Natural killer cell treated with Interleukin-12 subunit alpha and Interleukin-12 subunit beta and Interleukin-15 and Interleukin-18, amount 100 ng/mL, for 72 hours (primary cell): Measurements from ENCODE around the gene TPH2. TPM values are rescaled to one million over a fixed set of nuclear protein-coding genes. Genes with fewer than 3 reads are reported as not detected.

Experiments
- ATAC-seq, 2 donors: fragments of 150-1000 bp; cut with Tn5 transposase in 1 of 2; sonication (Bioruptor Pico), chemical (Tn5 transposase) in 1 of 2; 2 replicates each; pipeline ENCODE4 v1.10.0; 2021
- DNase-seq: peaks from one replicate; pipeline ENCODE4 v3.0.0; 2022; ENCODE audit warnings: low spot score
- H3K27ac Mint-ChIP-seq, 2 donors: 1 replicate in 1 of 2; 2 replicates in 1 of 2; pipeline ENCODE4 v1.8.0; 2022; ENCODE audit warnings: mixed read lengths in 2 of 2, mild to moderate bottlenecking in 1 of 2, moderate library complexity in 1 of 2
- H3K27me3 Mint-ChIP-seq, 2 donors: 1 replicate in 1 of 2; 2 replicates in 1 of 2; pipeline ENCODE4 v1.8.0; 2022; ENCODE audit warnings: mixed read lengths in 2 of 2
- H3K36me3 Mint-ChIP-seq: one replicate; pipeline ENCODE4 v1.8.0; 2022; ENCODE audit warnings: mixed read lengths
- H3K4me1 Mint-ChIP-seq, 2 donors: 1 replicate in 1 of 2; 2 replicates in 1 of 2; pipeline ENCODE4 v1.8.0; 2022; ENCODE audit warnings: low read depth in 2 of 2, mixed read lengths in 2 of 2, mild to moderate bottlenecking in 1 of 2
- H3K4me3 Mint-ChIP-seq: one replicate; pipeline ENCODE4 v1.8.0; 2022; ENCODE audit warnings: mixed read lengths
- H3K9me3 Mint-ChIP-seq: 2 replicates; pipeline ENCODE4 v1.8.0; 2022; ENCODE audit warnings: mixed read lengths
- total RNA-seq, 2 donors: library from RNA; stranded (reverse); gene quantifications; one replicate each; pipeline ENCODE4 v1.2.3, GENCODE V29; 2022

TPH2 gene
- total RNA-seq, 2 donors from 2014 or later: not detected

DNA sequence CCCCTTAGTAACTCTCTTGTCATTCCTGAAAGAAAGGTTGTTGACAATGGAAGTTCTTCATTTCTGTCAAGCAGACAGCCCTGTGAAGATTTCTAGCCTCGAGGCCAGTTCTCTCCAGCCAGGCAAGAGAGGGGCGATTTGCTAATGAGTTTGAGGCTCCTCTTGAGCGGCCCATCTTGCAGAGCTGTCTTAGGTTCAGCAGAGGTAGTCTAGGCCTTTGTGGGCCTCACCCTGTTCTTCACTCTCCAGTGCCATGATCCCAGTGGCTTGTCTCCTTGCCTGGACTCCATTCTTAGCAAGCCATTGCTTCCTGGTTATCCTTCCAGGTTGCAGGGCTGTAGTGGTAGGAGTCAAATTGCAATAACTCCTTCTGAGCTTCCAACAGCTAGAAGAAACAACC lies 9.7 kb downstream of the TPH2 start:
- DNase-seq (no peak), ATAC-seq (no peak)
- Mint-ChIP-seq H3K4me3 (no peak overlapping the region), H3K27me3 (peaks cover 13 to 19% of the 10 kb centered on the region in 2 donors), H3K9me3 (no peaks in the 10 kb centered on the region), H3K27ac (no peak overlapping the region), H3K36me3 (no peaks in the 10 kb centered on the region), H3K4me1 (no peaks in the 10 kb centered on the region)

DNA sequence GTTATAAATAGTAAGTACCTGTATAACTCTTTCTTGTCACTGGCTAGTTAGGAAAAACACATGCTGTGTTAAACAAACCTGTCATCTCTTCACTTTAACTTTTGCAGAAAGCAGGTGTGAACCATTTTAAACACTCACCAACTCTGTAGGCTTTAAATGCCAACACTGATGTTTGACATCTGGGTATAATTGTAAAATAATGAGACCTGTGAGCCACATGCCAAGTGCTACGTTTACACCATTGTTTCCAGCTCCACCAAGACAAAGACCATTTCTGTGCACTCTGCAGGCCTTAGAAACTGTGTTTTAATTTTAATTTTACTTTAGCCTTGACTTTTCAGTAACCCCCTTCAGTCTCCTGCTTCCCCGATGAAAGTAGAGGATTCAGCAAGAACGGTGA lies 11.0 kb downstream of the TPH2 start:
- H3K27ac Mint-ChIP-seq: no peak overlapping the region

GRCh38 chr12:71950404-71950803 lies 11.8 kb downstream of the TPH2 start:
- ATAC-seq (no peak), DNase-seq (no peak)
- no peaks in the 10 kb centered on the region for H3K36me3 Mint-ChIP-seq
- H3K27me3 Mint-ChIP-seq: peaks cover 14 to 15% of the 10 kb centered on the region in 2 donors
- H3K4me1 Mint-ChIP-seq: no peaks in the 10 kb centered on the region
- no peak overlapping the region for H3K27ac Mint-ChIP-seq
- H3K4me3 Mint-ChIP-seq: no peak overlapping the region
- no peaks in the 10 kb centered on the region for H3K9me3 Mint-ChIP-seq

More for the DNA sequence above, 11.0 kb downstream of the TPH2 start:
- no peak for ATAC-seq
- Mint-ChIP-seq H3K36me3 (no peaks in the 10 kb centered on the region), H3K4me3 (no peak overlapping the region), H3K4me1 (no peaks in the 10 kb centered on the region), H3K27me3 (peaks cover 14 to 22% of the 10 kb centered on the region in 2 donors), H3K9me3 (no peaks in the 10 kb centered on the region)
- no peak for DNase-seq

DNA sequence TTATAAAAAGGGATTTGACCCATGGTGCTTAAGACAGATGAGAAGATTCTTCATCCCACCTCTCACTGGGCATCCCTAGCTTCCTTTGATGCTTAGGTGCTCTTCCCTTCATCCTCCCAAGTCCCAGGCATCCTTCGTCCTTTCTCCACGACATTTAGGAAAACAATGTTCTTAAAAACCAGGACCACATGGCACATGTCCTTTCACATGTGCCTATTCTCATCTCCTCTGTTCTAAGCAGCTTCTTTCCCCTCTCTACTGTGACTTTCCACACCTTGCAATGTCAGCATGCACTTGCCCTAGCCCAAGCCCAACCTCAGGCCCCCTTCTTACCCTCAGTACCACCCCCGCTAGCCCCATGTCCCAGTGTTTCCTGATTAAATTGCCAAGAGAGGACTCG lies 12.2 kb downstream of the TPH2 start:
- Mint-ChIP-seq H3K9me3 (no peaks in the 10 kb centered on the region), H3K36me3 (no peaks in the 10 kb centered on the region), H3K4me3 (no peak overlapping the region), H3K27ac (no peak overlapping the region), H3K4me1 (no peaks in the 10 kb centered on the region), H3K27me3 (peaks cover 14 to 15% of the 10 kb centered on the region in 2 donors)
- ATAC-seq (no peak), DNase-seq (no peak)

DNA sequence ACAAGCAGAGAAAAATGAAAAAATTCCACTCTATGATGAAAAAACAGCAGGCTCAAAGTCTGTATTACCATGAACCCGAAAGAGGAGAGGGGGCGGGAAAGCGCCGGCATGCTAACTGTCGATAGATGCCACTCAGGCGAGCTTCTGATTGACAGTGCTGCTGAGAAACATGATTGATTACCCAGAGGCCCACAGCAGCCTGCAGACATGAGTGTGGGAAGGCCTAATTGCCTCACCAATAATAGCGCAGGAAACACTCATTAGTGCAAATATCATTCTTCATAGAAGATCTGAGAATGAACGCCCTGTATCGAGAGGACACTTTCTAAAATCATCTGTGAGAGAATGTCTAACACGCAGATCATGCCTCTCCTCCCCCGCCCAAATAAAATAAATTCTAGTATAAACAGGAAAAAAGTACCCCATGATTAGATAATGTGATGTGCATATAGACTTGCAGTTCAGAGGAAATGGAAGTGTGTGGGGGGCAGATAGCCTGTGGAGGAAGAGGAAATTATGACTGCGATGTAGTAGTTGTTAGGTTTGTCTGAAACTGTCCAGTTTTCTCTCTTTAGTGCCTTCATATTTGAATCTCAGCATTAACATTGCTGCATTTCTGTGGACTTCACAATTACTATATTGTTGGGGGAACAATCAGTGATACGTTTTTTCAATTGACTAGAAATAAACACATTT lies 15.6 kb downstream of the TPH2 start:
- no peak overlapping the region for H3K27ac Mint-ChIP-seq
- no peaks in the 10 kb centered on the region for H3K36me3 Mint-ChIP-seq
- no peak for ATAC-seq
- H3K4me1 Mint-ChIP-seq: no peaks in the 10 kb centered on the region
- no peaks in the 10 kb centered on the region for H3K9me3 Mint-ChIP-seq
- H3K4me3 Mint-ChIP-seq: no peak overlapping the region
- no peak for DNase-seq
- H3K27me3 Mint-ChIP-seq: peaks cover 15 to 18% of the 10 kb centered on the region in 2 donors

- no peaks in the 10 kb centered on the region for H3K36me3 Mint-ChIP-seq
- no peaks in the 10 kb centered on the region for H3K4me1 Mint-ChIP-seq
- peaks cover 21 to 22% of the 10 kb centered on the region in 2 donors for H3K27me3 Mint-ChIP-seq
- no peak overlapping the region for H3K4me3 Mint-ChIP-seq
- no peaks in the 10 kb centered on the region for H3K9me3 Mint-ChIP-seq
- no peak for ATAC-seq
- H3K27ac Mint-ChIP-seq: no peak overlapping the region
- no peak for DNase-seq
Measured at GRCh38 chr12:71954861-71955260, 16.2 kb downstream of the TPH2 start.

- peaks cover 19 to 25% of the 10 kb centered on the region in 2 donors for H3K27me3 Mint-ChIP-seq
- no peaks in the 10 kb centered on the region for H3K4me1 Mint-ChIP-seq
- H3K36me3 Mint-ChIP-seq: no peaks in the 10 kb centered on the region
- H3K27ac Mint-ChIP-seq: no peak overlapping the region
- no peak for ATAC-seq
- no peak overlapping the region for H3K4me3 Mint-ChIP-seq
- DNase-seq: no peak
- H3K9me3 Mint-ChIP-seq: no peaks in the 10 kb centered on the region
Measured at GRCh38 chr12:71955970-71956369, 17.3 kb downstream of the TPH2 start.

DNA sequence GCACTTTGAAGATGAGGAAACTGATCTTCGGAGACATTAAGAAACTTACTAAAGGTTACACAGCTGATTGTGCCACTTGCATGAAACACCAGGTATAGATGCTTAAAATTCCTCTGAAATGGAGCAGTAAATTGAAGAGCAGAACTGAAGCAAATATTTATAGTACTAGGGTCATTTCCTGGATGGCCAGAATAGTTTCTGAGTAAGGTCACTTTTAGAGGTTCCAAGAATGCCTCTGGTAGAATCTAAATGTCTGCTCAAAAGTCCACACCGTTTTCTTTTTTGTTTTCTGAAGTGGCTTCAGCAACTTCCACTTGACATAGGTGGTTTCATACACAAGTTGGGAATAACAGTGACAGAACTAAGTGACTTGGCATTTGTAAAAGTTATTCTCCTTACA lies 19.4 kb downstream of the TPH2 start:
- Mint-ChIP-seq H3K36me3 (no peaks in the 10 kb centered on the region), H3K4me1 (no peaks in the 10 kb centered on the region), H3K4me3 (no peak overlapping the region), H3K9me3 (no peaks in the 10 kb centered on the region), H3K27me3 (peaks cover 16 to 22% of the 10 kb centered on the region in 2 donors), H3K27ac (no peak overlapping the region)
- ATAC-seq: no peak
- no peak for DNase-seq

- ATAC-seq: no peak
- DNase-seq: no peak
- Mint-ChIP-seq H3K4me3 (no peak overlapping the region), H3K27me3 (peaks cover 16 to 18% of the 10 kb centered on the region in 2 donors), H3K36me3 (no peaks in the 10 kb centered on the region), H3K9me3 (no peaks in the 10 kb centered on the region), H3K27ac (no peak overlapping the region), H3K4me1 (no peaks in the 10 kb centered on the region)
Measured at GRCh38 chr12:71958457-71958856, 19.8 kb downstream of the TPH2 start.

- no peak overlapping the region for H3K27ac Mint-ChIP-seq
- H3K27me3 Mint-ChIP-seq: peaks cover 12% of the 10 kb centered on the region in 2 donors
- H3K9me3 Mint-ChIP-seq: no peaks in the 10 kb centered on the region
- H3K36me3 Mint-ChIP-seq: no peaks in the 10 kb centered on the region
- ATAC-seq (no peak), DNase-seq (no peak)
- H3K4me3 Mint-ChIP-seq: no peak overlapping the region
- H3K4me1 Mint-ChIP-seq: no peaks in the 10 kb centered on the region
Measured at GRCh38 chr12:71958993-71959578, 20.4 kb downstream of the TPH2 start.

- Mint-ChIP-seq H3K4me3 (no peak overlapping the region), H3K27ac (no peak overlapping the region), H3K36me3 (no peaks in the 10 kb centered on the region), H3K27me3 (peaks cover 3 to 12% of the 10 kb centered on the region in 2 donors), H3K4me1 (no peaks in the 10 kb centered on the region), H3K9me3 (no peaks in the 10 kb centered on the region)
- no peak for DNase-seq
- ATAC-seq: no peak
Measured at GRCh38 chr12:71967211-71967610, 28.6 kb downstream of the TPH2 start.

DNA sequence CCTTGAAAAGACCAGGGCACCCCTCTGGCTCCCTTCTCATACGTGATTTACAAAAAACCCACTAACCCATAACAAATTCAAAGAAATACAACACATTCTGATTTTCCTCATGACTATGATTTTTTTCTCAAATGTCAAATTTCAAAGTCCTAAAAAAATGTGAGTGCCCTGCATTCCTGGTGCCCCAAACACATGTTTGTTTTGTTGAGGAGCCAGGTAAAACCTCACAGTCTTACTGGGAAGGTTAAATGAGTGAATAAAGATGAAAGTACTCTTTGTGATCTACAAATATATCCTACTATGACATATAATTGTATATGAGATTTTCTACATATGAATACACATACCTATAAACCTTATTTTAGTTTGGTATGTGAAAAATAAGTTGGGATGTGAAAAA lies 30.7 kb downstream of the TPH2 start:
- no peak for ATAC-seq
- Mint-ChIP-seq H3K4me3 (no peak overlapping the region), H3K4me1 (no peaks in the 10 kb centered on the region), H3K27ac (no peak overlapping the region), H3K36me3 (no peaks in the 10 kb centered on the region), H3K9me3 (no peaks in the 10 kb centered on the region), H3K27me3 (peaks cover 9 to 19% of the 10 kb centered on the region in 2 donors)
- DNase-seq: no peak

DNA sequence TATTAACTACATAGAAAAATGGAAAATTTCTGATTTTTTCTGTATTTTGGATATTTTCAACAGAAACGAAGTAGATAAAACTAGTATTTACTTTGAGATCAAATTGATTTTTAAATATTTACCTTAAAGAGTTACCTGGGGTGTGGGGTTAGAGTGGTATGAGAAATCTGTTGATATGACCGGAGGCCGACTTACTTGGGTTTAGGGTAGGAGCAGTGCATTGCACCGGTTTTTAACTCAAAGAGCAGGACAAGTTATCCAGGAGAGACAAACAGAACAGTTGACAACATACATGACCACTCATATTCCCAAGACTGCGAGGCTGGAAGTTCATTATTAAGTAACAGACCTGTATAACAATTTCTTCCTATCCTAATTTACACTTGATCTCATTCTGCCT lies 31.4 kb downstream of the TPH2 start:
- Mint-ChIP-seq H3K4me3 (no peak overlapping the region), H3K27ac (no peak overlapping the region), H3K27me3 (peaks cover 10 to 20% of the 10 kb centered on the region in 2 donors), H3K4me1 (no peaks in the 10 kb centered on the region), H3K36me3 (no peaks in the 10 kb centered on the region), H3K9me3 (no peaks in the 10 kb centered on the region)
- DNase-seq (no peak), ATAC-seq (no peak)

GRCh38 chr12:71972441-71973074 lies 33.9 kb downstream of the TPH2 start:
- Mint-ChIP-seq H3K4me3 (no peak overlapping the region), H3K27ac (no peak overlapping the region), H3K4me1 (no peaks in the 10 kb centered on the region), H3K9me3 (peaks cover 4% of the 10 kb centered on the region), H3K27me3 (peaks cover 16 to 24% of the 10 kb centered on the region in 2 donors), H3K36me3 (no peaks in the 10 kb centered on the region)
- ATAC-seq (no peak), DNase-seq (no peak)
